ENCODE data around the gene VPS37C.
"Not testable (repeated sequence)": the region's sequence is repeated elsewhere in the genome, so short reads cannot be mapped to it uniquely, and the experiment has no call there.

The VPS37C gene

GRCh38 chr11:61161190-61162091, at the start of gene VPS37C:
TSS of gene VPS37C (minus strand) at chr11:61161426. CDS start at chr11:61138829, 22,597 bp downstream.
- DNase-seq (ENCODE audit: low read depth in 1 of 2, low spot score in 1 of 2): peak; percentile 87 to 89

DNA sequence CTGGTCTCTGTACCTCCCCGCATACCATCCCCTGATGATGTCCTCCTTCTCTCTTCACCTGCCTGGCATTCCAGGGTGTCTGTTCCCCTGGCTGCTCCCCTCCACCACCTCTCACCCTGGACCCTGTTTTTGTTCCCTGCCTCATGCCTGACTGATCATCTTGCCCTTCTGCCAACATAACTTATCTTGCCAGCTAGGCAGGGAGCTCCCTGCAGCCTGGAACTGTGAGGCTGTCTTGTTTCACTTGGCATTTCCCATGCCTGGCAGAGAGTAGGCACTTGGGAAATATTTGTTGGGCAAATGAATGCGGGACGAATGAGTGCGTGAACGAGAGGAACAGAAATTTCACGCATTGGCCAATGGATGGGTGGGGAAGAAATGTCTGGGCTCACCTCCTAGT, 49.4 kb upstream of the VPS37C start:
- not testable (repeated sequence) for DNase-seq (ENCODE audit: low read depth in 1 of 2, low spot score in 1 of 2)

- DNase-seq (ENCODE audit: low read depth in 1 of 2, low spot score in 1 of 2): not testable (repeated sequence)
Measured at GRCh38 chr11:61207636-61208310, 46.5 kb upstream of the VPS37C start.

DNA sequence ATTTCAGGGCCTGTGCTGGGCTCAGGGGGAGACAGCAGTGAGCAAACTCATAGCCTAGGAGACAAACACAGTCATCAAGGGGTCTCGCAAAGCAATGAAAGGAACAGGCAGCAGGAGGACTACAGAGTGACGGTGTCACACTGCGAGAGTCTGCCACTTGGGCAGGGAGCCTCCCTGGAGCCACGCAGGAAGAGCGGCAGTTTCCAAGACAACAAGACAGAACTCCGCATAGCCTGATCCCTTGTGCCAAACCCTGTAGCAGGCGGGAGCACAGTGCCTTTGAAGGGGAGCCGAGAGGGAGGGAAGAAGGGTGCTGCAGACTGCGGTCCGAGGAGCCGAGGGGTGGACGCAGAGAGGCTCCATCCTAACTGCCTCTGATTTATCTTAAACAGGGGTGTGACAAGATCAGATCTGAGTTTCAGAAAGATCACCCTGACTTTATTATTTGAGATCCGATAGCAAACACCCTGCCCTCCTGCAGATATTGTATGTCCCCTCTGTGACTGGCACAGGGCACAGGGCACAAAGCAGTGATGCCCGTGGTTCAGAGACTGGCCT, 43.4 kb upstream of the VPS37C start:
- DNase-seq (ENCODE audit: low read depth in 1 of 2, low spot score in 1 of 2): not testable (repeated sequence)

- DNase-seq (ENCODE audit: low read depth in 1 of 2, low spot score in 1 of 2): not testable (repeated sequence)
Measured at GRCh38 chr11:61203873-61204272, 42.6 kb upstream of the VPS37C start.

DNA sequence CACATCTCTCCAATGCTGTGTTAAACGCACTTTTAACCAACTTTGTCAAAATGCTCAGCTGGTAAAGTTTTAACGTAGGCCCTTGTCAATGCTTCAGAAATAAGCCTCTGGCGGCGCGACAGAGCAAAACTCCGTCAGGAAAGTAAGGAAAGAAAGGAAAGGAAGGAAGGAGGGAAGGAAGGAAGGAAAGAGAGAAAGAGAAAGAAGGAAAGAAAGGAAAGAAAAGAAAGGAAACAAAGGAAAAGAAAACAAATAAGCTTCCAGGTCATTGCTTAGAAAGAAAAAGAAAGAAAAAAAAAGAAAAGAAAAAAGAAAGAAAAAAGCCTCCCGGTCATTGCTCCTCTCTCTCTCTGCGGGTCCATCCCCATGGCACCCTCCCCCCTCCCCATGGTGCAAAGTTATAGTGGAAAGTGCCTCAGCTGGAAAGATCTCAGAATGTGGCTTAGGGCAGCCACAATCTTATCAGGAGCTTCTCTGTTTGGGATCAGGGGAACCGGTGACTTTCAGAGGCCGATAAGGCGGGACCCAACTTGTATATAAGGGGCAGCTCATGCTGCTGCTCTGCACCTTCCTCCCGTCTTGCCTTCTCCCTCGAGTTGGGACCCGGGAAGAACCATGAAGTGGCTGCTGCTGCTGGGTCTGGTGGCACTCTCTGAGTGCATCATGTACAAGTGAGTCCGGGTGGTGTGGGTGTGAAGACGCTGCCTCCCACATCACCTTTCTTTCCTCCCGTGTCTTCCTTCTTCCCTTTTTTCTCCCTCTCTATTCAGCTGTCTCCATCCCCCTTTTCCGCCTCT, 41.9 kb upstream of the VPS37C start, which contains the start of gene PGA3:
PGA3 (plus strand) TSS at position 566 of the 797 bp plus-strand sequence; CDS start at position 616, 50 bp downstream.
- DNase-seq (ENCODE audit: low read depth in 1 of 2, low spot score in 1 of 2): not testable (repeated sequence)

- DNase-seq (ENCODE audit: low read depth in 1 of 2, low spot score in 1 of 2): no peak
Measured at GRCh38 chr11:61201476-61201875, 40.2 kb upstream of the VPS37C start.

GRCh38 chr11:61198948-61199523, 37.8 kb upstream of the VPS37C start:
- DNase-seq (ENCODE audit: low read depth in 1 of 2, low spot score in 1 of 2): no peak

GRCh38 chr11:61198361-61198760, 37.1 kb upstream of the VPS37C start:
- no peak for DNase-seq (ENCODE audit: low read depth in 1 of 2, low spot score in 1 of 2)

DNA sequence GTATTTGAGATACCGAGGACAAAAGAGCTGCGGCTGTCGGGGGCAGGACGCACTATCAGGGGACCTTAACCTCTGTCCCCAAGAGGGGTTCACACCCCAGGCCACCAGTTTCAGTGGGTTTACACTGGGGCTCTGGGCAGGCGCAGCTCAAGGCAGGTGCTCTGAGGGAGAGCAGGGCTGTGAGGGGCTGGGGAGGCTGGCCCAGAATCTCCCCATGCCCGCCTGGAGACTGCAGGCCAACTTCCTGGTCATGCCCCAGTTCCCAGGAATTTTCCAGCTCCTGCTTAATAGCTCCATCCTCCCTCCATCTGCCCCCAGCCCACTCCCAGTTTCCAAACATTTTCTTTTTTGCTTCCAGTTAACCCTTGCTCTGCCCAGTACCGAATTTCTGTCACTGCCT, 34.5 kb upstream of the VPS37C start:
- no peak for DNase-seq (ENCODE audit: low read depth in 1 of 2, low spot score in 1 of 2)

DNA sequence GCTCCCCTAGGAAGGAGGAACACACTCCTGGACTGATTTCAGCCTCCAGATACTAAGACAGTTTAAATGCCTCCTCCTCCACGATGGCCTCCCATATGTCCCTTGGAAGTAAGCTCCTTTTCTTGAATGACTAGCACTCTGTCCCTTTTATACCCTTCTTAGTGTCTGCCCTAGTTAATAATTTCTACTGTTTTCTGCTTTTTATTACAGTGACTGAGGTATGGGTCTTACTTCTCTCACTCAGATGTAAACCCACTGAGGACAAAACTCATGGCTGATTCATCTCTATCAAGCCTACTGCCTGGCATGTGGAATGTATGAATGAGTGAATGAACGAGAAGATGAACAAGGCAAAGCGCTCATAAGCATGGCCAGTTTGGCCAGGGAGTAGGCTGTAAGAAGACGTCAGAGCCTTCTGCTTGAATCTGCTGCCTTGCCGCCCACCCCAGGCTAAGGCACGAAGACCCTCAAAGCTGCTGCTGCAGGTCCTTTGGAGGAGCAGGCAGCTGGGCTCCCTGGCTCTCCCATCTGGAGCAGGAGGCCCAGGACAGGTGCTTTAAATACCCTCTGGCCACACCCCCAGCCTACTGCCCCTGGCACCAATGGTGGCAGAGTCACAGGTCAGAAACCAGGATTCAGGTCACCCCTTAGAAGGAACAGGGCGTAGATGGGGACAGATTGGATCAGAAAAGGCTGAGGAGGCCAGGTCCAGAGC, 33.9 kb upstream of the VPS37C start:
- no peak for DNase-seq (ENCODE audit: low read depth in 1 of 2, low spot score in 1 of 2)

DNA sequence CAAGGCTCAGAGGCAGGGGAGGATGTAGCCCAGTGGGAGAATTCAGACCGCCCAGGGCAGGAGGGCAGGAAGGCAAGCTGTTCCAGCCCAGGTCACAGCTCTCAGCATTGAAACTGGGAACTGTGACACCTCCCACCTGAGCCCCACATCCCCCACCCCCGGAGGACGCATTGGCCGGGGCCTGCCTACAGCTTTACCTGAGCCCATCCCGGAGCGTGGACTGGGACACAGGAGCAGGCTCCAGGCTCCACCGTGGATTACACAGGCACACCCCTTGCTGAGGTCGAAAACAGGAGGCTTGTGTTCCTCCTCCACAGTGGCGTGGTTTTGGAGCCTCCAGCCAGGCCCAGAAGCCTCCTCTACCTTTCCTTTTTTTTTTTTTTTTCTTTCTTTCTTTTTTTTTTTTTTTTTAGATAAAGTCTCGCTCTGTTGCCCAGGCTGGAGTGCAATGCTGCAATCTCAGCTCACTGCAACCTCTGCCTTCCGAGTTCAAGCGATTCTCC, 33.0 kb upstream of the VPS37C start:
- no peak for DNase-seq (ENCODE audit: low read depth in 1 of 2, low spot score in 1 of 2)

- DNase-seq (ENCODE audit: low read depth in 1 of 2, low spot score in 1 of 2): no peak
Measured at GRCh38 chr11:61193596-61193995, 32.4 kb upstream of the VPS37C start.

DNA sequence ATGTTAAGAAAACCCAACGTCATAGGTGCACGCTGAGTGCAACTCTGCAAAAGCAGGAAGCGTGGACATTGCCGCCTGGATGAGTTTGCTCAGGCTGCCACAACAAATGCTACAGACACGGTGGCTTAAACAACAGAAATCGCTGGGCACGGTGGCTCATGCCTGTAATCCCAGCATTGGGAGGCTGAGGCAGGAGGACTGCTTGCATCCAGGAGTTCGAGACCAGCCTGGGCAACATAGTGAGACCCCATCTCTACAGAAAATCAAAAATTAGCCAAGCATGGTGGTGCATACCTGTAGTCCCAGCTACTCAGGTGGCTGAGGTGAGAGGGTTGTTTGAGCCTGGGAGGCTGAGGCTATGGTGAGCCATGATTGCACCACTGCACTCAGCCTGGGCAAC, 28.7 kb upstream of the VPS37C start:
- no peak for DNase-seq (ENCODE audit: low read depth in 1 of 2, low spot score in 1 of 2)

DNA sequence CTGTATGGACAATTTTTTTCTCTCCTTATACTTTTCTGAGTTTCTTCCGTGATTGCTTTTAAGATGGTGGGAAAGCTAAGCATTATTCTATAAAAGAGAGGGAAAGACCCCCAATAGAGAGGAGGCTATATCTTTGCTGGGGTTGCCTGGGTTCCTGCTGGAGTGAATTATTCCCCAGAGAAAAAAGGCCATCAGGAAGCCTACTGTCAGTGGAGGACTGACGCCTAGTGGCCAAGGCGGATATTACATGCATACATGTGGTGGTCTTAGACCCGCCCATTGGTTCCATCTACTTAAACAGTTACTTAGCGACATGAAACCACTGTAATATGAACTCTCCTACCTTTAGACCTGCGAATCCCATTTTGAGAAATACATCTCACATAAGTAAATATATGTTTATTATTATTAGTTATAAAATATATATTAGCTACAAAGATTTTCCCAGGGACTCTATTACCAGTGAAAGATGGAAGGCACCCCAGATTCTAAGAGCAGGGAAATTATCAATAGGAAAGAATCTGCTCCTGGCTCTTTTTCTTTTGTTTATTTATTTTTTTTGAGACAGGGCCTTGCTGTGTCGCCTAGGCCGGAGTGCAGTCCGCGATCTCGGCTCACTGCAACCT, 26.4 kb upstream of the VPS37C start:
- peak; percentile 49 to 57 for DNase-seq (ENCODE audit: low read depth in 1 of 2, low spot score in 1 of 2)

- DNase-seq (ENCODE audit: low read depth in 1 of 2, low spot score in 1 of 2): no peak
Measured at GRCh38 chr11:61186504-61186903, 25.3 kb upstream of the VPS37C start.

- DNase-seq (ENCODE audit: low read depth in 1 of 2, low spot score in 1 of 2): no peak
Measured at GRCh38 chr11:61183645-61184044, 22.4 kb upstream of the VPS37C start.

DNA sequence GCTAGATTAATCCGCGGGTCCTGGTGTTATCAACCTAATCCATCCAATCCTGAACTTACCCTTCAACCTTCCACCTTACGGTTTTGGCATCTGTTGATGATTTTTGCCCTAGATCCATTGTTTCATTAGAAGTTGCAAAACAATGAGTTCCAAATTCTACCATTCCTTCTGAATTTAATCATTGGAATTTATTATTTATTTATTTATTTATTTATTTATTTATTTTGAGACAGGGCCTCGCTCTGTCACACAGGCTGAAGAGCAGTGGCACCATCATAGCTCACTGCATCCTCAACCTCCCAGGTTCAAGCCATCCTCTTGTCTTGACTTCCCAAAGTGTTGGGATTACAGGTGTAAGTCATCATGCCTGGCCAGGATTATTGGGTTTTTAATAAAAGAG, 20.3 kb upstream of the VPS37C start:
- DNase-seq (ENCODE audit: low read depth in 1 of 2, low spot score in 1 of 2): no peak

DNA sequence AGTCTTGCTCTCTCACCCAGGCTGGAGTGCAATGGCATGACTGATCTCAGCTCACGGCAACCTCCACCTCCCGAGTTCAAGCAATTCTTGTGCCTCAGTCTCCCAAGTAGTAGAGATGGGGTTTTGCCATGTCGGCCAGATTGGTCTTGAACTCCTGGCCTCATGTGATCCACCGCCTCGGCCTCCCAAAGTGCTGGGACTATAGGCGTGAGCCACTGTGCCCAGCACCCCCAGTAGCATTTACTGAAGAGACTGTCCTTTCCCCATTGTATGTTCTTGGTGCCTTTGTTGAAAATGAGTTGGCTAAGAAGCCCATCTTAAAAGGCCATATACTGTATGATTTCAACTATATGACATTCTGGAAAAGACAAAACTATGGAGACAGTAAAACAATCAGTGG, 19.0 kb upstream of the VPS37C start:
- not testable (repeated sequence) for DNase-seq (ENCODE audit: low read depth in 1 of 2, low spot score in 1 of 2)
